GM21619 (cell line): ENCODE data around the gene COTL1.
"Not testable (repeated sequence)": the region's sequence is repeated elsewhere in the genome, so short reads cannot be mapped to it uniquely, and the experiment has no call there.

Experiments used
- ATAC-seq: cut with Tn5 transposase; IDR thresholded peaks from one replicate; pipeline ENCODE4 v1.9.1; 2021; ENCODE audit not compliant: unreplicated experiment

COTL1 gene

DNA sequence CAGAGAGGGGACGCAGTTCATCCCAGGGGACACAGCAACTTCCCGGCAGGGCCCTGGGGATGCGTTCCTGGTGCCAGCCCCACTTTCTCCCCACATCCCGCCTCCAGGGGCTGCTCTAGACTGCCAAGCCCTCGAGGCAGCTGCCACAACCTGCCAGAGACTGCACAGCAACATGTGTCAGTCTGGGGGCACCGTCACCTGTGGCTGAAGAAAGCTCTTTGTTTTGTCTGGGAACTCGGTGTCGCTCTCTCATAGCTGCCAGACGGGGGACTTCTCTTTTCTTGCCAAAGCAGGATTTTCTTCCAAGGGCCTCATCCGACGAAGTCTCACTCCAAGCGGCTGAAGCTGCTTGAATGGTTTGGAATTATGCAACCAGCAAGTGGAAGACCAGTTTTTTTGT lies 43.7 kb downstream of the COTL1 start:
- ATAC-seq, result no peak

GRCh38 chr16:84572096-84572495 lies 45.8 kb downstream of the COTL1 start:
- ATAC-seq, result no peak

DNA sequence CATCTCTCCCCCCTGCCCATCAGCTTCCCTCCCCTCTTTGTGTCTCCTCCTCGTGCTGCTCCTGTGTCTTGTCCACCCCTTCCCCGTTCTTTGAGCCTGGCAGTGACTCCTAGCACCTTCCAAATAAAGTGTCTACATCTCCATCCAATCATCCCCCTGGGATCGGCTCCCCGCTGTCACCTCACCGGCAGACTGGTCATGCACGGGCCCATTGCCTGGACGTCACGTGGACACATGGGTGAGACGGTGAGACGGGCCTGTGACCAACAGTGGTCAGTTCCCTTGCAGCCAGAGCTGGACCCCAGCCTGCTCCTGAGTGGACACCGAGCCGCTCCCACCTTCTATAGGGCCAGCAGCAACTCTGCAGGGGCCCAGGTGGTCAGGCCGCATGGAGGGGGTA lies 46.4 kb downstream of the COTL1 start:
- no peak for ATAC-seq

DNA sequence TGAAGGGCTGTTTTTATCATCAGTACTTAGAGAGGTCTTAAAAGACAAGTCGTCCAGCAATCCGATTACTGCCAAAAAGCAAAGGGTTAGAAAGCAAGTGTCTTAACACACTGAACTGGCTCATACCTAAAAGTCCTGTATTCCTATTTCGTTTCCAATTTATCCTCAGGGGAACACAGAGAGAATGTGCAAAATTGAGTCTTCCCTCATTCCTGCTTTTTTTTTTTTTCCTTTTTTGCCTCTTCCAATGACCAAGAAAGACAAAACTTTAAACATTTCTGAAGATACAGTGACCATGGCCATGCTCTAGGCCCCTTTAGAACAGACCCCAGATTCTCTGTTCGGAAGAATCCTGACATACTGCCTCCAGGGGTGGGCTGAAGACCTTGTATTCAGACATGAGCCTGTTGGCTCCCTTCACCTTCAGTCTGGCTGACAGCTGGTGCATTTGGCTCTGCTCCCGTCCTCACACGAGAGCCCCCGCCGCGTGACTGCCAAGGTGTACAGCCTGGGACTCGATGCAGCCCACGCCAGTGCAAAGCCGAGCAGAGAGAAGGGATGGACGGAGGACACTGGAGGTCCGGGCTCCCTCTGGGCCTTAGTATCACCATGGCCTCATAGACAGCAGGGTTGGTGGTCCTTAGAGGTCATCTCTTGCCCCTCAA lies 47.0 kb downstream of the COTL1 start:
- no peak for ATAC-seq

- no peak for ATAC-seq
Measured at GRCh38 chr16:84569382-84569987, 48.4 kb downstream of the COTL1 start.

- ATAC-seq, result no peak
Measured at GRCh38 chr16:84568066-84568465, 49.8 kb downstream of the COTL1 start.

DNA sequence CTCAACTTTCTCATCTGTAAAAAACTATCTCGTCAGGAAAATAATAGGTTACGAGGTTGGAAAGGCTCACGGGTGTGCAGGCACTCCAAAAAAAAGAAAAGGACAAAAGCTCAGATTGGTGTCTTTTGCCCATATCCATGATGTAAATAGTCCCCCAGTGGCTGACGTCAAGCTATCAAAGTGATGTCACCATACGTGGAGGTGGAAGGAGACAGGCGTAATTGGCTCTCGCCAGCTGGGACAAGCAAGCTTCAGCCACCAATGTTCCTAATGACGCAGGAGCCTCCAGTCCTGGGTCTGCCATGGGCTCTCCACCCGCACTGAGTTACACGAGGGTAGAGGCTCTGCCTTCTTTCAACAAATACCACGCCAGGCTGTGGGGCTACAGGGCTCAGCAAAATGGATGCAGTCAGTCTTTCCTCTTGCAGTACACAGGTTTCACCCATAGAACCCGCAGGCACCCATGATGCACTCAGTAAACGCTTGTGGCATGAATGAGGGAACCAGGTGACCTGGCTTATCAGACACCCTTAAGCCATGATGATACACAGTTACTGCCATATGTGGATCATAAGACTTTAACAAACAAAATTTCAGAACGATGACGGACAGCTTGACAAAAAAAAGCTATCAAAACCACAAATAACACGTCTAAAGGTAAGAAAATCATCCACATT lies 50.5 kb downstream of the COTL1 start:
- no peak for ATAC-seq

DNA sequence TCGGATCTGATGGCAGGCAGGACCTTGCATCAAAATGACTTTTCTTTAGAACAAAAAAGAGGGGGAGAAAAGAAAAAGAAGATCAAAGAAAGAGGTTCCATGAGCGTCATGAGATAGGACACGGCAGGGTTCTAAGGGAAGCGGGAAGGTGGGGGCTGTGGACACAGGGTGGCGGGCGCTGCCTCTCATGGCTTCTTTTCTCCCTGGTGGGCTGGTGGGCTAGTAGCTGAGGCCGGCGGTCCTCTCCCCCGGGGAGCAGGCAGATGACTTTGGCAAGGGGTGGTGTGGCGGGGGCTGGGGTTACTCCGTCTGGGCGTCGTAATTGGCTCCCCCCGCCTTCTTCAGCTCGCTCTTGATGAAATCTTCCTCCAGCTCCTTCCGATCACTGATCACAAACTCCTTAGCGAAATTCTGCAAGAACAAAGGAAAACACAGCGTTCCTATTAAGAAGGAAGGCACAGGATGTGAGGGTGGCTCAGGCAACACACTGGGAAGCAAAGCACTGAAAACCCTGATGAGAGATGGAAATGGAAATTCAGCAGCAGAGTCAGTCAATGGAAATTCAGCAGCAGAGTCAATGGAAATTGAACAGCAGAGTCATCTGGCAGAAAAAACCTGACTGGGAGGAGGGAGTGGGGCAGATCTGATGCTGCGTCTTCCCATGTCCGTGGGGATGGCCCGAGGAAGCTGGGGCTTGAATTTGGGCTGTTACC lies 51.2 kb downstream of the COTL1 start:
- ATAC-seq, result no peak

DNA sequence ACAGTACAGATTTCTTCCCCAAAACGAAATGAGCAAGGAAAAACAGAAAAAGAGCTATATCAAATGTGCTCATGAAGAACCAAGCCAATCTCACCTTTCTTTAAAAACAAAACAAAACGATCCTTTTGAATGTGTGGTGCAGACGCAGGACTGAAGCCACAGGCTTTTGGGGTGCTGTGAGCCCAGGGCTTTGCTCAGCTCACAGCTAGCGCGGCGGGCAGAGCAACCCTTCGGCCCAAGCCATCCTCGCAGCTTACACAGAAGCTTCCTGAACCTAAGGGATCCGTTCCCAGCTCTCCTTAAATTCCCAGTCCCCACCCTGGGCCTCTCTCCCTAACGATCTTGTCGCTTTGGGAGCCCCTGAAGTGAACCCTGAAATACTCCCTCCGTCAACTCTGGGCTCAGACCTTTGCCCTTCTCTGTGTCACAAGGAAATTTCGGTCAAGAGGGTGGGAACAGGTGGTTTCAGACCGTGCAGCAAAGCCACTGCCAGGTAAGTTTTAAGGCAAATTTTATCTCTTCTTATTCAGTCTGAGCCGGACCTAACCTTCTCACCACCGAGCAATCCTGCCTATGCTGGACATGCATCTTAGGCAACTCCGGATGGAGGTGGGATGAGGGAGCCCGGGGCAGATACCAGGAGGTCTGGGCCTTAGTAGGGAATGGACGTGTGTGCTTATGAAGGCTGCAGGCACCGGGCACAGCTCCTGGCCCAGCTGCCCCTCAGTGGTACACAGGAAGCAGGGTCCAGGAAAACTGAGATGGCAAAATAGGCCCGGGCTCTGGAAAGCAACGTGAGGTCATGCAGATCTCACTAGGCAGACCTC lies 52.0 kb downstream of the COTL1 start:
- no peak for ATAC-seq

- no peak for ATAC-seq
Measured at GRCh38 chr16:84563786-84564420, 54.0 kb downstream of the COTL1 start.

GRCh38 chr16:84563064-84563715 lies 54.7 kb downstream of the COTL1 start:
- no peak for ATAC-seq

DNA sequence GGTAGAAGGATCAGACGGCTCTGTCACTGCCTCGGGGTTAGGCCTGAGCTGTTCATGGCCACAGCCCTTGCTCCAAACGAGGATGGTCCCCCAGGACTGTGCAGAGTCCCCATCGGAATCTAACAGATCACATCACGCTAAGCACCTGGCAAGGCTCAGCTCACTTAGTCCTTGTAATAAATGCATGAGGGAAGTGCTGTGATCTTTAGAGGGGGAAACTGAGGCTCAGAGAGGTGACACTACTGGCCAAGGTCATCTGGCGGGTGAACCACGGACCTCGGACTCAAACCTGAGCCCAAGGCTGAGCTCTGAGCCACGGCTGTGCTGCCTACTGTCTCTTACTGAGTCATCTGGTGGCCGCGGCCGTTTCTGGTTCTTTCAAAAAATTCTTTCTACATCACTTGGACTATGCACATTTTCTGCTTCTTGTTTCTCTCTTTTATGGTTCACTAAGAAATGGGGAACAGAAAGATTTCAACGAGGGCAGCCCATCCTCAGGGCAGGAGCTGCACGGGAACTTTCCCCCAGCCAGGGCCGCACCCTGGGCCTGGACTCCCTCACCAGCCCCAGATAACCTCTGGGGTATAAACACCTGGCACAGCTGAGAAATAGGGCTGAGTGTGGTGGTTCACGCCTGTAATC lies 55.6 kb downstream of the COTL1 start:
- peak; percentile 60 for ATAC-seq

- no peak for ATAC-seq
Measured at GRCh38 chr16:84561291-84561690, 56.6 kb downstream of the COTL1 start.

DNA sequence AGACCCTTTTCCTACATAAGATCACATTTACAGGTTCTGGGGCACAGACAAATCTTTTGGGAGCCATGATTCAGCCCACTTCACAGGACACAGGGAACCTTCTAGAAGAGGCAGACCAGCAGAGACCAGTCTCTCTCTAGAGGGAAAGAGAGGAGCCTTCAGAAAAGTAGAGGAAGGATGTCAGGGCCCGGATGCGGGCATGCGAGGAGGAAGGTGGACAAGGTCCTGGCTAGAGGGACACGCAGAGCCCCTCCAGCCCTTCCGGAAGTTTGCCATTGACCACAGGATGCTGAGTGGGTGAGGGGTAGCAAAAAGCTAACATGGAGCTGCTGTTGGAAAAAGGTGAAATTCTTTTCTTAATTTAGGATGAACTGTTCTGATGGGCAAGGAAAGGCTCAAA lies 57.6 kb downstream of the COTL1 start:
- ATAC-seq, result no peak

DNA sequence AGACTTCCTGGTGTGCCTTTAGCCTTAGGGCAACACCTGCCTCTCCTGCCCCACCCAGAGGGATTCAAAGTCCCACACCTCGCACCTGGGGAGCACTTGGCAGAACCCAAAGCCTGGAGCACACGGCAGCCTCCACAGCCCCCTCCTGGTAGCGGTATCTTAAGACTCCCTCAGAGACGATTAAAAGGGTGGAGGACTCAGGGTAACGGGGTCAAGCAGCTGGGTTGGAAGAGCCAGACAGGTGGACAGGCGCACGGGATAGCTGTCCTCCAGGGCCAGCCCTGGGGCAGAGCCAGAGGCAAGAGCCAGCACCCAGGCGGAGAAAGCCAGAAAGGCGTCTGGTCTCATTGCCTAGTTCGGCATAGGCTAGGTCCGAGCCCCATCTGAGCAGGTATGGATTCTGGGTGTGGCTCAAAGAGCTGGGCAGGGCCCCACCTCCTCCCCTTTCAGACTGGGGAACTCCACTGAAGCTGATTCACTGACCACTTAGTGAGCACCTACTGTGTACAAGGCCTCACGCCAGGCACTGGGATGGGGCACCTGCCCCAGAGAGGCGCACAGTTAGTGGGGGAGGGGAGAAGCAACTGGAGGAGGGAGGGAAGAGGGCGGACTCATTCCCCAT lies 58.5 kb downstream of the COTL1 start:
- no peak for ATAC-seq

DNA sequence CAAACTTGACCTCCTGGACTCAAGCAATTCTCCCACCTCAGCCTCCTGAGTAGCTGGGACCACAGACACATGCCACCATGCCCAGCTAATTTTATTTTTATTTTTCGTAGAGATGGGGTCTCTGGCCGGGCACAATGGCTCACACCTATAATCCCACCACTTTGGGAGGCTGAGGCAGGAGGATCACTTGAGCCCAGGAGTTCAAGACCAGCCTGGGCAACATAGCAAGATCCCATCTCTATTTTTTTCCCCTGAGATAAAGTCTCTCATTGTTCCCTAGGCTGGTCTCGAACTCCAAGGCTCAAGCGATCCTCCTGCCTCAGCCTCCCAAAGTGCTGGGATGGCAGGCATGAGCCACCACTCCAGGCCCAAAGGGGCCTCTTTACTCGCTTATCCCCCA lies 59.0 kb downstream of the COTL1 start:
- ATAC-seq, result not testable (repeated sequence)

DNA sequence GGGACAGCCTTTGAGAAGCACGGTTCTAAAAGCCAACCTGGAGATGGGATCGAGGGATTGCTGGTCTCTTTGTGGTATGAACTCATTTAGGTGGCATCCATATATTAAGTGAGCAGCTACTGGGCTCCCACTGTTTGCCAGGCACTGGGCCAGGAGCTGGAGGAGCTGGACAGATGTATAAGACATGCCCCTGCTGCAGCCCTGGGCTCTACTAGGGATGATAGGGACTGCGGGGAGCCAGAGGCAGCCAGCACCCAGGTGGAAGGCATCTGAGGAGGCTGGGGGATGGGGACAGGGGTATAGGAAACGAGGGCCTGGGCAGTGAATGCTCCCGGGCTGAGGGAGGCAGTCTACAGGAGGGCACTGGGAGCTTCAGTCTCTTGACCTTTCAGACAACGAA lies 60.4 kb downstream of the COTL1 start:
- no peak for ATAC-seq

DNA sequence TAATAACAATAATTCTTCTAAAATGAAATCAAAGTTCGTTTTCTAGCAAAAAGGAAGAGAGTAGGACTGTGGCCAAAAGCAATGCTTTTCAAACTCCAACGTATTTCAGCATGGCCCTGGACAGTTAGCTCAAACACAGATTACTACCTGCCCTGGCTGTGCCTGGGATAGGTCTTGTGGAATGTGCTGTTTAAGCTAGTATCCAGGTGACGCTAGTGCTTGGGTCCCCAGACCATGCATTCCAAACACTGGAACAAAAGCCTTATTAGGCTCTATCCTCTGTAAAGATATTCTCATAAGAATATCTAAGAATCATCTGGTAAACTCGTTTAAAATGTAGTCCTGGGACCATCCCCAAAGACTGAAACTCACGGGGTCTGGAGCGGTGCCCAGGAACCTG lies 60.8 kb downstream of the COTL1 start:
- ATAC-seq, result no peak
